ENCODE data around the gene MEIS2.

- TF ChIP-seq CTCF (conservative IDR thresholded peaks at IDR 0.05; ENCODE audit: low read length) (no peak), EZH2phosphoT487 (IDR thresholded peaks at IDR 0.05; ENCODE audit: borderline replicate concordance) (no peak)
Measured at GRCh38 chr15:36882056-36882455, 218.3 kb downstream of the MEIS2 start.
